ENCODE measurements around the gene FXYD4. TPM values are rescaled to one million over a fixed set of nuclear protein-coding genes. Genes with fewer than 3 reads are reported as not detected.
"Not testable (repeated sequence)": the region's sequence is repeated elsewhere in the genome, so short reads cannot be mapped to it uniquely, and the experiment has no call there.

Gene FXYD4
- polyA plus RNA-seq, 1 experiment: not detected

- Histone ChIP-seq H3K4me3 (ENCODE audit: low read depth, low read length) (no peak overlapping the region), H3K36me3 (ENCODE audit: control insufficient read depth, insufficient read depth, low read length) (no peaks in the 10 kb centered on the region), H3K27me3 (ENCODE audit: control insufficient read depth, insufficient read depth, low read length) (0 out of 2 replicates have a peak, but pooled peaks cover 7% of the 10 kb centered on the region)
- CTCF ChIA-PET: interaction anchor here (0.6 to 1.2 kb wide), 2 partner anchors 12 to 59 kb away, joined by 3 to 4 read pairs; no protein-coding TSS in a partner anchor
- TF ChIP-seq CTCF (IDR thresholded peaks at IDR 0.05; ENCODE audit: insufficient read depth, low read depth, low read length): no peak
- POLR2A ChIA-PET: no interaction called here
- no peak for DNase-seq (ENCODE audit: low read depth)
Observed at GRCh38 chr10:43336061-43336460, 35.4 kb upstream of the FXYD4 start.

- ChIA-PET POLR2A (no interaction called here), CTCF (interaction anchor here (0.6 to 1.2 kb wide), 3 partner anchors 11 to 58 kb away, joined by 3 to 4 read pairs (median 3); no protein-coding TSS in a partner anchor)
- Histone ChIP-seq H3K4me3 (ENCODE audit: low read depth, low read length) (no peak overlapping the region), H3K27me3 (ENCODE audit: control insufficient read depth, insufficient read depth, low read length) (0 out of 2 replicates have a peak, but pooled peaks cover 7% of the 10 kb centered on the region), H3K36me3 (ENCODE audit: control insufficient read depth, insufficient read depth, low read length) (no peaks in the 10 kb centered on the region)
- no peak for DNase-seq (ENCODE audit: low read depth)
- no peak for TF ChIP-seq CTCF (IDR thresholded peaks at IDR 0.05; ENCODE audit: insufficient read depth, low read depth, low read length)
Observed at GRCh38 chr10:43336641-43337318, 34.7 kb upstream of the FXYD4 start.

GRCh38 chr10:43337536-43337935 is 33.9 kb upstream of the FXYD4 start:
- DNase-seq (ENCODE audit: low read depth); H3K36me3 ChIP-seq (ENCODE audit: control insufficient read depth, insufficient read depth, low read length); POLR2A ChIA-PET; H3K4me3 ChIP-seq (ENCODE audit: low read depth, low read length); H3K27me3 ChIP-seq (ENCODE audit: control insufficient read depth, insufficient read depth, low read length): not testable (repeated sequence)
- CTCF ChIA-PET: interaction anchor here (0.9 kb wide), 1 partner anchor 11 kb away, joined by 3 read pairs; no protein-coding TSS in a partner anchor

GRCh38 chr10:43338117-43338516 is 33.3 kb upstream of the FXYD4 start:
- Histone ChIP-seq H3K36me3 (ENCODE audit: control insufficient read depth, insufficient read depth, low read length) (no peaks in the 10 kb centered on the region), H3K27me3 (ENCODE audit: control insufficient read depth, insufficient read depth, low read length) (0 out of 2 replicates have a peak, but pooled peaks cover 5% of the 10 kb centered on the region), H3K4me3 (ENCODE audit: low read depth, low read length) (no peak overlapping the region)
- DNase-seq (ENCODE audit: low read depth): no peak
- TF ChIP-seq CTCF (IDR thresholded peaks at IDR 0.05; ENCODE audit: insufficient read depth, low read depth, low read length): no peak
- POLR2A ChIA-PET: no interaction called here
- CTCF ChIA-PET: interaction anchor here (1.5 to 2.2 kb wide), 2 partner anchors 10 to 45 kb away, joined by 4 to 12 read pairs; no protein-coding TSS in a partner anchor

GRCh38 chr10:43339136-43339535 is 32.3 kb upstream of the FXYD4 start:
- POLR2A ChIA-PET: no interaction called here
- CTCF ChIA-PET: interaction anchor here (0.8 to 2.2 kb wide), 3 partner anchors 9 to 46 kb away, joined by 3 to 12 read pairs (median 4); no protein-coding TSS in a partner anchor
- no peak for DNase-seq (ENCODE audit: low read depth)

More at GRCh38 chr10:43339136-43339535, 32.3 kb upstream of the FXYD4 start:
- no peak overlapping the region for H3K4me3 ChIP-seq (ENCODE audit: low read depth, low read length)
- no peak for TF ChIP-seq CTCF (IDR thresholded peaks at IDR 0.05; ENCODE audit: insufficient read depth, low read depth, low read length)
- 0 out of 2 replicates have a peak, but pooled peaks cover 5% of the 10 kb centered on the region for H3K27me3 ChIP-seq (ENCODE audit: control insufficient read depth, insufficient read depth, low read length)
- no peaks in the 10 kb centered on the region for H3K36me3 ChIP-seq (ENCODE audit: control insufficient read depth, insufficient read depth, low read length)
